HG02852 (cell line): ENCODE measurements around the gene SRXN1.
"Not testable (repeated sequence)": the region's sequence is repeated elsewhere in the genome, so short reads cannot be mapped to it uniquely, and the experiment has no call there.

Experiments
- ATAC-seq: cut with Tn5 transposase; IDR thresholded peaks from one replicate; pipeline ENCODE4 v1.9.1; 2021; ENCODE audit warnings: mild to moderate bottlenecking, moderate library complexity; ENCODE audit not compliant: unreplicated experiment

The SRXN1 gene

DNA sequence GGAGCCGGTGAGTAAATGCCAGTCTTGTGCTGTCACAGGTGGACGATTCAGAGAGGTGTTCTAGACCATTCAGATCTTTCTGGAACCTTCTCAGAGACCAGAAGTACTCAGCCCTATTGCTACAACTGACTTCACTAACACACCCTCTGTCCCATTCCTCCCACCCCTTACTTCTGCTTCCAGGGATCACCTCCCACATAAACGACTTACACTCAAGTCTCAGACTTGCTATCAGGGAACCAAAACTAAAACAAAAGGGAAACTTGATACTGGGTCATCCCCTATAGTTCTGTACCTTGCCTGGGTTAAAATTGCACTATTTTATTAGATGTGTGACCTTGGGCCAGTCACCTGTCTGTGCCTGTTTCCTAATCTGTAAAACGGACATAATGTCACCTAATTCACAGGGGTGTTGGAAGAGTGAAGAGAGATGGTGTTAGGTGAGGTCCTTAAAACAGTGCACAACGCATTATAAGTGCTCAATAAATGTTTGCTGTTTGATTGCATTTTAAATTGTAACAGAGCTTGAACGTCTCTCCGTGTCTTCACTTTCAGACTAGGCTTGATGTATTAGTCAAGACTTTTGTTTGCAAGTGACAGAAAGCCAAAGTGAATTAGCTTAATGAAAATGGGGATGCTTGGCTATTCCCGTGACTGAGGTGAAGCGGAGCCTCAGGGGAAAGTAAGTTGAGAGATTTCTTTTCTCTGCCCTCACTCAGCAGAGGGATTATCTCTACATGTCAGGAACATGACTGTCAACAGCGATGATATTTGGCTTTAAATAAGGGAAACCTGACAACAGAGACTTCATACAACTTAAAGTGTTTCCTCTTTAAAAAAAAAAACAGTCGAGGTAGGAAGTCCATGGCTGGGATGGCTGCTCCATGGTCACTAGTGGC is 3.0 kb upstream of the SRXN1 start:
- ATAC-seq = no peak

DNA sequence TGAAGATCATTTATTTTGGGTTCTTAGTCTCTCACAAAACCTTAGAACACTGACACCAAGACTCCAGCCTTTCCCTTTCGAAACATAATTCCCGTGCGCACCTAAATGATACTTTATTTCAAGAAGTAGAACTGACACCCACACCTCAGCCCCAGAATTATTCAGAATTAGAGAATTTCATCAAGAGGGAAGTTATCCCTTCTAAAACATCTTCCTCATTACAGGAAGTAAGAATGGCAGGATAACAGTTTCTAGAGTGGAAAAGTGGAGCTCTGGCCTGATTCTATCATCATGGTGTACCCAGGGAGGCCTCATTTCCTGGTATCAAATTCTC is 1.4 kb upstream of the SRXN1 start:
- no peak for ATAC-seq

- ATAC-seq = no peak
Measured at GRCh38 chr20:653590-654416, 803 bp upstream of the SRXN1 start.

GRCh38 chr20:652615-653109 is 338 bp downstream of the SRXN1 start:
- ATAC-seq = peak; percentile 33

DNA sequence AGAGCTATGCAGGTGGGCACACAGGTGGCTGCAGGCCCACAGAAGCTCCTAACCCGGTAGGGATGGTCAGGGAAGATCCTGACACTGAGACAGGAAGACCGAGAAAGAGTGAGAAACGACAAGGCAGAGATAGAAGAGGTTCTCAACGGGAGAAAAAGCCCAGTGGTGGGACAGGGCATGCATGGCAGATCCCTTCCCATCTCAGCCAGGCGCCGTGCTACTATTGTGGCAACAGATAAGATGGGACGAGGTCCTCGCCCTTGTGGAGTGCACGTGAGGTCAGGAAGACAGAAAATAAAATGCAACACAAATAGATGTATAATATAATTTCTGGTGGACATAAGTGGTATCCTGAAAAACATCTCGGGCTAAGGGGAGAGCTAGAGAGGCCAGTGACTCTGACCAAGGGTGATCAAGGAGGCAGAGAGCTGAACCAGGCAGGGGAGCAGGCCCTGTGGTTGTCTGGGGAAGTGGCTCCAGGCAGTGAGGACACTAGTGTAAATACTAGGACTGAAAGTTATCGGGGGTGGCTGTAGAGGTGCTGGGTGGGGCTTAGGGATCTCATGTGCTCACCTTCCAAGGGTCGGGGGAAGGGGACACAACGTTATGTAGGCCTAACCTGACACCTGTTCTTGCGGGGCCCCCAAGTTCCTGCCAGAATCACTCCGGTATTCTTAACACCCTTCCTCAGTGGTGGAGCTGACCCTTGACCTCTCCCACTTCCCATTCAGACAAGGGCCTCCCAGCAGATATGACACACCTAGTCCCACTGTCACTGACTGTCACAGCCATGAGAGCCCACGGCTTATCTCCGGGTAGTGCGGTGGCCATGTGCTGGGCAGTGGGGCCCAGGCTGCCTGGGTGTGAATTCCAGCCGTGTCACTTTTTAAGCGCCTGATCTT is 1.0 kb downstream of the SRXN1 start:
- ATAC-seq = no peak

- no peak for ATAC-seq
Measured at GRCh38 chr20:650954-651353, 2.0 kb downstream of the SRXN1 start.

- ATAC-seq = no peak
Measured at GRCh38 chr20:650281-650680, 2.7 kb downstream of the SRXN1 start.

DNA sequence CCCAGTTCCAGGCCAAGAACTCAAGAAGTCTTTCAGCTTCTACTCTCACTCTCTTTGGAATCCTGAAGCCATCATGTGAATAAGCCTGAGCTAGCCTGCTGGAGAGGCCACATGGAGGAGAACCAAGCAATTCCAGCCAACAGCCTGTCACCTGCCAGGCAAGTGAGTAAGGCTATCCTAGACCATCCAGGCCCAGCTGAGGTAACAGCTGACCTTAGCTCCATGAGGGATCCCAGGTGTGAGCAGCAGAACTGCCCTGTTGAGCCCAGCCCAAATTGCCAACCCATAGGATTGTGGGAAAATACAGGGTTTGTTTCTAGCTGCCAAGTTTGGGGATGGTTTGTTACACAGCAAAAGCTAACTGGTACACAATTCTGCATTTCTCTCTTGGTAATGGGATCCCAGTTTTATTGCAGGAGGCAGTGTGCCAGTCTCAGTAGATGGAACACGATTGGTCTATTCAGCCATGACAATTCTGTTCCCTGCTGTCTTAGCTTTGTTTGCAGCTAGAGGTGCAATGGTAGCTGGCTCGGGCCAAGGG is 5.5 kb downstream of the SRXN1 start:
- ATAC-seq = no peak

GRCh38 chr20:646868-647233 is 6.1 kb downstream of the SRXN1 start:
- no peak for ATAC-seq

DNA sequence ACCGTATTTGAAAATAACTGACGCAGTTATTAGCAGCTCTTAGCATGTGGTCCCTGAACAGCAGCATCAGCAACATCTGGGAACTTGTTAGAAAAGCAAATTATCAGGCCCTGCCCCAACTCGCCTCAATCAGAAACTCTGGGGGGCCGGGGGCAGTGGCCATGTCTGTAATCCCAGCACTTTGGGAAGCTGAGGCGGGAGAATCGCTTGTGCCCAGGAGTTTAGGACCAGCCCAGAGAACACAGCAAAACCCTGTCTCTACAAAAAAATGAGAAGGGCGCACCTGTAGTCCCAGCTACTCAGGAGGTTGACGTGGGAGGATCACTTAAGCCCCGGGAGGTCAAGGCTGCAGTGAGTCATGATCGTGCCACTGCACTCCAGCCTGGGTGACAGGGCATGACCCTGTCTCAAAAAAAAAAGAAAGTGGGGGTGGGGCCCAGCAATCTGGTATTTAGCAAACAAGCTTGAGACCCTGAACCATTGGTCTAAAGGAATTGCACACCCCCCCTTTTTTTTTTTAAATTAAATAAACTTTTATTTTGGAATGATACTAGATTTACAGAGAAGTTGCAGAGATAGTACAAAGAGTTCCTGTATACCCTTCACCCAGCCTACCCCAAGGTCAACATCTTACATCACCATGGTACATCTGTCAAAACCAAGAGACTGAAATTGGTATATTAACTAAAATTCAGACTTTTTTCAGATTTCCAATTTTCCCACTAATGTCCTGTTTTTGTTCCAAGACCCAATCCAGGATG is 6.7 kb downstream of the SRXN1 start:
- ATAC-seq = no peak

DNA sequence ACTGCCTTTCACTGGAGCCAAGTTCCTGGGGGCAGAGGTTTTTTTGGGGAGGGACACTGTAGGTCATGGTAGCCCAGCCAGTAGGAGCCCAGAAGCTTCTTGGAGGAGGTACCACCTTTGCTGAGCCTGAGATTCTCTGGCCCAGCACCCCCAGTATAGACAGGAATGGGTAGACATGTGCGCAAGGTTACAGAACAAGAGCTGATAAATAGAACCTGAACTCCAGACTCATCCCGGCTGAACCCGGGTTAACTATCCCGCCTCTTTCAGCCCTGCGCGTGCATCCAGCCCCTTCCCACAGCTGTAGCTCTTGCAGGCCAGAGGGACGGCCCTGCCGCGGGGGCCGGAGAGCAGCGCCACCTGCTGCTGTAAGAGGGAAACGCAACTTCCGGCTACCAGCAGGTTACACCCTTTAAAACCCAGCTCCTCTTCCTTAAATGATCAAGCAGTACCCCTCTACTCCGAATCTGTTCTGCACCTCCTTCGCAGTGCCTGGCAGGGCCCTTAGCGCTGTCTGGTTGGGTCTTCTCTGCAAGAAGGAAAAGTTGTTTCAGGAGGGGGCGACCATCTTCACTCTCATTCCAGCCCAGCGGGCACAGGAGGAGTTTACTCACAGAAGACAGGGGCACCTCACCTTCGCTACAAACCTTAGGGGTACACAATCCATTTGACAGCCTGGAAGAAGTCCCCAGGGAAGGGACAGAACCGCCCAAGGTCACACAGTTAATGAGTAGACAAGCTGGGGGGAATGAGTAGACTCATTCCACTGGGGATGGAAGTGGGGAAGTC is 7.5 kb downstream of the SRXN1 start:
- no peak for ATAC-seq

- ATAC-seq = no peak
Measured at GRCh38 chr20:644692-645317, 8.2 kb downstream of the SRXN1 start.

DNA sequence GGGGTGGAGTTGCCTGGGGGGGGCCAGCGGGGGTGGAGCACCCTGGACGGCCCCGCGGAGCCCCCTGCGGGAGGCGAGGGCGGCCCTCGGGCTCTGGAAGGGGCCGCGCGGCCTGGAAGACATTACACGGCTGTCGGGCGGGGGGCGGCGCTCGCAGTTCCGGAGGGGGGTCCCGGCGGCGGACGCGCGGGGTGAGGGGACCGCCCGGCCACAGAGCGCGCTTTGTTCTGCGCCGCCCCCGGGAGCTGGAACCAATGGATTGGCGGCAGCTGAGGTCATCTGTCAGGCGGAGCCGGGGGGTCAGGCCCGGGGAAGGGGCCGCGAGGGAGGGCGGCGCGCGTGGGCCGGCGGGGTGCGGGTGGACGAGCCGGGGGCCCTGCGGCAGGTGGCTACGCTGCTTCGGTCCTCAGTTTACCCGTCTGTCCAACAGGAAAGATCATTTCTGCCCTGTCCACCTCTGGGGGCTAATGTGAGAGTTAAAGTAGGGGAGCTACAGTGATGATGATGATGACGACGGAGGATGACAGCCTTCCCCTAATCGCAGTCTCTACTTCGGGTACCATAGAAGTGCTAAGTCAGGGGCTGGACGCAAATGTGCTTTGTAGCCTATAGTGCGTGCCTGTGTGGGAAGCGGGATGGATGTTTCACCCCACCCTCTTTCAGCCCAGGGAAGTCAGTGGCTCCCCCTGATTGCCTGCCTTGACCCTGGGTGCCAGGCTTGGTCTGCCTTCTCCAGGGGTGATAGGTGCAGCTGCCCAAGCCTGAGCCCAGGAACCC is 10.4 kb downstream of the SRXN1 start:
- ATAC-seq = no peak

DNA sequence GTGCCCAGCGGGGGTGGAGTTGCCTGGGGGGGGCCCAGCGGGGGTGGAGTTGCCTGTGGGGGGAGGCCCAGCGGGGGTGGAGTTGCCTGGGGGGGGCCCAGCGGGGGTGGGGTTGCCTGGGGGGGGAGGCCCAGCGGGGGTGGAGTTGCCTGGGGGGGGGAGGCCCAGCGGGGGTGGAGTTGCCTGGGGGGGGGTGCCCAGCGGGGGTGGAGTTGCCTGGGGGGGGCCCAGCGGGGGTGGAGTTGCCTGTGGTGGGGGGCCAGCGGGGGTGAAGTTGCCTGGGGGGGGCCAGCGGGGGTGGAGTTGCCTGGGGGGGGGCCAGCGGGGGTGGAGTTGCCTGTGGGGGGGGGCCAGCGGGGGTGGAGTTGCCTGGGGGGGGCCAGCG is 11.0 kb downstream of the SRXN1 start:
- ATAC-seq = not testable (repeated sequence)

GRCh38 chr20:641516-641875 is 11.5 kb downstream of the SRXN1 start:
- no peak for ATAC-seq

- no peak for ATAC-seq
Measured at GRCh38 chr20:640674-641515, 12.1 kb downstream of the SRXN1 start.

GRCh38 chr20:638579-638978 is 14.4 kb downstream of the SRXN1 start:
- no peak for ATAC-seq
